ENCODE measurements around the gene BCDIN3D.

DNA sequence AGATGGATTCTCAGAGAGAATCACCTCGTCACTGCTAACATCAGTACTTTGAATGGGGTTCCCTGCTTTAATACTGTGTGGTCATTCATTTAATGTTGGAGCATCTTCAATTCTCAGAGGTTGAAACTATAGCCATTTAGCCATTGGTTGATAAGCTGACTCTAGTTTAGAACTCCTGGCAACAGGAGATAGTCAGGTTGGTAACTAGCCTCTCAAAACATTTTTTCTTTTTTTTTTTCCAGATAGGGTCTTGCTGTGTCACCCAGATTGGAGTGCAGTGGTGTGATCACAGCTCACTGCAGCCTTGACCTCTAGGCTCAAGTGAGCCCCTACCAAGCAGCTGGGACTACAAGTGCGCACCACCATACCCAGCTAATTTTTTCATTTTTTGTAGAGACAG is 11.2 kb downstream of the BCDIN3D start:
- TF ChIP-seq, protein P1, sequence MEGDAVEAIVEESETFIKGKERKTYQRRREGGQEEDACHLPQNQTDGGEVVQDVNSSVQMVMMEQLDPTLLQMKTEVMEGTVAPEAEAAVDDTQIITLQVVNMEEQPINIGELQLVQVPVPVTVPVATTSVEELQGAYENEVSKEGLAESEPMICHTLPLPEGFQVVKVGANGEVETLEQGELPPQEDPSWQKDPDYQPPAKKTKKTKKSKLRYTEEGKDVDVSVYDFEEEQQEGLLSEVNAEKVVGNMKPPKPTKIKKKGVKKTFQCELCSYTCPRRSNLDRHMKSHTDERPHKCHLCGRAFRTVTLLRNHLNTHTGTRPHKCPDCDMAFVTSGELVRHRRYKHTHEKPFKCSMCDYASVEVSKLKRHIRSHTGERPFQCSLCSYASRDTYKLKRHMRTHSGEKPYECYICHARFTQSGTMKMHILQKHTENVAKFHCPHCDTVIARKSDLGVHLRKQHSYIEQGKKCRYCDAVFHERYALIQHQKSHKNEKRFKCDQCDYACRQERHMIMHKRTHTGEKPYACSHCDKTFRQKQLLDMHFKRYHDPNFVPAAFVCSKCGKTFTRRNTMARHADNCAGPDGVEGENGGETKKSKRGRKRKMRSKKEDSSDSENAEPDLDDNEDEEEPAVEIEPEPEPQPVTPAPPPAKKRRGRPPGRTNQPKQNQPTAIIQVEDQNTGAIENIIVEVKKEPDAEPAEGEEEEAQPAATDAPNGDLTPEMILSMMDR (IDR thresholded peaks at IDR 0.05), result no peak
- no peak for TF ChIP-seq TCF7 (CRISPR knock-in tag; IDR thresholded peaks at IDR 0.05; ENCODE audit: low read depth)
- TF ChIP-seq, protein P2, sequence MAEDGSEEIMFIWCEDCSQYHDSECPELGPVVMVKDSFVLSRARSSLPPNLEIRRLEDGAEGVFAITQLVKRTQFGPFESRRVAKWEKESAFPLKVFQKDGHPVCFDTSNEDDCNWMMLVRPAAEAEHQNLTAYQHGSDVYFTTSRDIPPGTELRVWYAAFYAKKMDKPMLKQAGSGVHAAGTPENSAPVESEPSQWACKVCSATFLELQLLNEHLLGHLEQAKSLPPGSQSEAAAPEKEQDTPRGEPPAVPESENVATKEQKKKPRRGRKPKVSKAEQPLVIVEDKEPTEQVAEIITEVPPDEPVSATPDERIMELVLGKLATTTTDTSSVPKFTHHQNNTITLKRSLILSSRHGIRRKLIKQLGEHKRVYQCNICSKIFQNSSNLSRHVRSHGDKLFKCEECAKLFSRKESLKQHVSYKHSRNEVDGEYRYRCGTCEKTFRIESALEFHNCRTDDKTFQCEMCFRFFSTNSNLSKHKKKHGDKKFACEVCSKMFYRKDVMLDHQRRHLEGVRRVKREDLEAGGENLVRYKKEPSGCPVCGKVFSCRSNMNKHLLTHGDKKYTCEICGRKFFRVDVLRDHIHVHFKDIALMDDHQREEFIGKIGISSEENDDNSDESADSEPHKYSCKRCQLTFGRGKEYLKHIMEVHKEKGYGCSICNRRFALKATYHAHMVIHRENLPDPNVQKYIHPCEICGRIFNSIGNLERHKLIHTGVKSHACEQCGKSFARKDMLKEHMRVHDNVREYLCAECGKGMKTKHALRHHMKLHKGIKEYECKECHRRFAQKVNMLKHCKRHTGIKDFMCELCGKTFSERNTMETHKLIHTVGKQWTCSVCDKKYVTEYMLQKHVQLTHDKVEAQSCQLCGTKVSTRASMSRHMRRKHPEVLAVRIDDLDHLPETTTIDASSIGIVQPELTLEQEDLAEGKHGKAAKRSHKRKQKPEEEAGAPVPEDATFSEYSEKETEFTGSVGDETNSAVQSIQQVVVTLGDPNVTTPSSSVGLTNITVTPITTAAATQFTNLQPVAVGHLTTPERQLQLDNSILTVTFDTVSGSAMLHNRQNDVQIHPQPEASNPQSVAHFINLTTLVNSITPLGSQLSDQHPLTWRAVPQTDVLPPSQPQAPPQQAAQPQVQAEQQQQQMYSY (CRISPR knock-in tag; IDR thresholded peaks at IDR 0.05), result no peak
- TF ChIP-seq, protein P3, sequence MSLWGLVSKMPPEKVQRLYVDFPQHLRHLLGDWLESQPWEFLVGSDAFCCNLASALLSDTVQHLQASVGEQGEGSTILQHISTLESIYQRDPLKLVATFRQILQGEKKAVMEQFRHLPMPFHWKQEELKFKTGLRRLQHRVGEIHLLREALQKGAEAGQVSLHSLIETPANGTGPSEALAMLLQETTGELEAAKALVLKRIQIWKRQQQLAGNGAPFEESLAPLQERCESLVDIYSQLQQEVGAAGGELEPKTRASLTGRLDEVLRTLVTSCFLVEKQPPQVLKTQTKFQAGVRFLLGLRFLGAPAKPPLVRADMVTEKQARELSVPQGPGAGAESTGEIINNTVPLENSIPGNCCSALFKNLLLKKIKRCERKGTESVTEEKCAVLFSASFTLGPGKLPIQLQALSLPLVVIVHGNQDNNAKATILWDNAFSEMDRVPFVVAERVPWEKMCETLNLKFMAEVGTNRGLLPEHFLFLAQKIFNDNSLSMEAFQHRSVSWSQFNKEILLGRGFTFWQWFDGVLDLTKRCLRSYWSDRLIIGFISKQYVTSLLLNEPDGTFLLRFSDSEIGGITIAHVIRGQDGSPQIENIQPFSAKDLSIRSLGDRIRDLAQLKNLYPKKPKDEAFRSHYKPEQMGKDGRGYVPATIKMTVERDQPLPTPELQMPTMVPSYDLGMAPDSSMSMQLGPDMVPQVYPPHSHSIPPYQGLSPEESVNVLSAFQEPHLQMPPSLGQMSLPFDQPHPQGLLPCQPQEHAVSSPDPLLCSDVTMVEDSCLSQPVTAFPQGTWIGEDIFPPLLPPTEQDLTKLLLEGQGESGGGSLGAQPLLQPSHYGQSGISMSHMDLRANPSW (CRISPR knock-in tag; conservative IDR thresholded peaks at IDR 0.05; ENCODE audit: low read depth), result no peak
- TF ChIP-seq CREM (CRISPR knock-in tag; IDR thresholded peaks at IDR 0.05), result no peak
- TF ChIP-seq, protein P4, sequence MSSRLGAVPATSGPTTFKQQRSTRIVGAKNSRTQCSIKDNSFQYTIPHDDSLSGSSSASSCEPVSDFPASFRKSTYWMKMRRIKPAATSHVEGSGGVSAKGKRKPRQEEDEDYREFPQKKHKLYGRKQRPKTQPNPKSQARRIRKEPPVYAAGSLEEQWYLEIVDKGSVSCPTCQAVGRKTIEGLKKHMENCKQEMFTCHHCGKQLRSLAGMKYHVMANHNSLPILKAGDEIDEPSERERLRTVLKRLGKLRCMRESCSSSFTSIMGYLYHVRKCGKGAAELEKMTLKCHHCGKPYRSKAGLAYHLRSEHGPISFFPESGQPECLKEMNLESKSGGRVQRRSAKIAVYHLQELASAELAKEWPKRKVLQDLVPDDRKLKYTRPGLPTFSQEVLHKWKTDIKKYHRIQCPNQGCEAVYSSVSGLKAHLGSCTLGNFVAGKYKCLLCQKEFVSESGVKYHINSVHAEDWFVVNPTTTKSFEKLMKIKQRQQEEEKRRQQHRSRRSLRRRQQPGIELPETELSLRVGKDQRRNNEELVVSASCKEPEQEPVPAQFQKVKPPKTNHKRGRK (CRISPR knock-in tag; IDR thresholded peaks at IDR 0.05; ENCODE audit: borderline replicate concordance), result no peak
- TF ChIP-seq, protein P5, sequence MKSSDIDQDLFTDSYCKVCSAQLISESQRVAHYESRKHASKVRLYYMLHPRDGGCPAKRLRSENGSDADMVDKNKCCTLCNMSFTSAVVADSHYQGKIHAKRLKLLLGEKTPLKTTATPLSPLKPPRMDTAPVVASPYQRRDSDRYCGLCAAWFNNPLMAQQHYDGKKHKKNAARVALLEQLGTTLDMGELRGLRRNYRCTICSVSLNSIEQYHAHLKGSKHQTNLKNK (CRISPR knock-in tag; IDR thresholded peaks at IDR 0.05), result no peak
- TF ChIP-seq RORB (CRISPR knock-in tag; IDR thresholded peaks at IDR 0.05), result no peak
- TF ChIP-seq, protein P6, sequence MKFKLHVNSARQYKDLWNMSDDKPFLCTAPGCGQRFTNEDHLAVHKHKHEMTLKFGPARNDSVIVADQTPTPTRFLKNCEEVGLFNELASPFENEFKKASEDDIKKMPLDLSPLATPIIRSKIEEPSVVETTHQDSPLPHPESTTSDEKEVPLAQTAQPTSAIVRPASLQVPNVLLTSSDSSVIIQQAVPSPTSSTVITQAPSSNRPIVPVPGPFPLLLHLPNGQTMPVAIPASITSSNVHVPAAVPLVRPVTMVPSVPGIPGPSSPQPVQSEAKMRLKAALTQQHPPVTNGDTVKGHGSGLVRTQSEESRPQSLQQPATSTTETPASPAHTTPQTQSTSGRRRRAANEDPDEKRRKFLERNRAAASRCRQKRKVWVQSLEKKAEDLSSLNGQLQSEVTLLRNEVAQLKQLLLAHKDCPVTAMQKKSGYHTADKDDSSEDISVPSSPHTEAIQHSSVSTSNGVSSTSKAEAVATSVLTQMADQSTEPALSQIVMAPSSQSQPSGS (CRISPR knock-in tag; IDR thresholded peaks at IDR 0.05; ENCODE audit: borderline replicate concordance, low read depth), result no peak
- no peak for TF ChIP-seq TEAD4 (CRISPR knock-in tag; IDR thresholded peaks at IDR 0.05)
- TF ChIP-seq, protein P7, sequence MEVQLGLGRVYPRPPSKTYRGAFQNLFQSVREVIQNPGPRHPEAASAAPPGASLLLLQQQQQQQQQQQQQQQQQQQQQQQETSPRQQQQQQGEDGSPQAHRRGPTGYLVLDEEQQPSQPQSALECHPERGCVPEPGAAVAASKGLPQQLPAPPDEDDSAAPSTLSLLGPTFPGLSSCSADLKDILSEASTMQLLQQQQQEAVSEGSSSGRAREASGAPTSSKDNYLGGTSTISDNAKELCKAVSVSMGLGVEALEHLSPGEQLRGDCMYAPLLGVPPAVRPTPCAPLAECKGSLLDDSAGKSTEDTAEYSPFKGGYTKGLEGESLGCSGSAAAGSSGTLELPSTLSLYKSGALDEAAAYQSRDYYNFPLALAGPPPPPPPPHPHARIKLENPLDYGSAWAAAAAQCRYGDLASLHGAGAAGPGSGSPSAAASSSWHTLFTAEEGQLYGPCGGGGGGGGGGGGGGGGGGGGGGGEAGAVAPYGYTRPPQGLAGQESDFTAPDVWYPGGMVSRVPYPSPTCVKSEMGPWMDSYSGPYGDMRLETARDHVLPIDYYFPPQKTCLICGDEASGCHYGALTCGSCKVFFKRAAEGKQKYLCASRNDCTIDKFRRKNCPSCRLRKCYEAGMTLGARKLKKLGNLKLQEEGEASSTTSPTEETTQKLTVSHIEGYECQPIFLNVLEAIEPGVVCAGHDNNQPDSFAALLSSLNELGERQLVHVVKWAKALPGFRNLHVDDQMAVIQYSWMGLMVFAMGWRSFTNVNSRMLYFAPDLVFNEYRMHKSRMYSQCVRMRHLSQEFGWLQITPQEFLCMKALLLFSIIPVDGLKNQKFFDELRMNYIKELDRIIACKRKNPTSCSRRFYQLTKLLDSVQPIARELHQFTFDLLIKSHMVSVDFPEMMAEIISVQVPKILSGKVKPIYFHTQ (CRISPR knock-in tag; IDR thresholded peaks at IDR 0.05), result no peak
- TF ChIP-seq, protein P8, sequence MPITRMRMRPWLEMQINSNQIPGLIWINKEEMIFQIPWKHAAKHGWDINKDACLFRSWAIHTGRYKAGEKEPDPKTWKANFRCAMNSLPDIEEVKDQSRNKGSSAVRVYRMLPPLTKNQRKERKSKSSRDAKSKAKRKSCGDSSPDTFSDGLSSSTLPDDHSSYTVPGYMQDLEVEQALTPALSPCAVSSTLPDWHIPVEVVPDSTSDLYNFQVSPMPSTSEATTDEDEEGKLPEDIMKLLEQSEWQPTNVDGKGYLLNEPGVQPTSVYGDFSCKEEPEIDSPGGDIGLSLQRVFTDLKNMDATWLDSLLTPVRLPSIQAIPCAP (CRISPR knock-in tag; IDR thresholded peaks at IDR 0.05), result no peak

All from WTC11 (cell line).